Tibial nerve (tissue), 4 donors: Measurements from ENCODE around the gene CDR2L. TPM values are rescaled to one million over a fixed set of nuclear protein-coding genes. Genes with fewer than 3 reads are reported as not detected.

Experiments used
- DNase-seq, 2 donors: peaks; one replicate each; pipeline ENCODE4 v3.0.0-alpha.2; 2019; ENCODE audit warnings: low spot score in 2 of 2
- H3K27ac ChIP-seq, 4 donors: fragments of 200-600 bp; sonication (generic) in 3 of 4; one replicate each; pipeline ENCODE4 v1.5.1; 2017 to 2019; ENCODE audit warnings: mild to moderate bottlenecking in 1 of 4
- H3K27me3 ChIP-seq, 2 donors: fragments of 200-600 bp; sonication (generic) in 1 of 2; one replicate each; pipeline versions ENCODE4 v1.5.1 to v1.6.0; 2017 to 2019
- H3K36me3 ChIP-seq, 3 donors: fragments of 200-600 bp; sonication (generic); one replicate each; pipeline ENCODE4 v1.5.1; 2018 to 2019
- H3K4me1 ChIP-seq, 4 donors: fragments of 200-600 bp; sonication (generic) in 3 of 4; one replicate each; pipeline ENCODE4 v1.5.1; 2017 to 2019
- H3K4me3 ChIP-seq, 4 donors: fragments of 200-600 bp; sonication (generic) in 3 of 4; one replicate each; pipeline ENCODE4 v1.5.1; 2017 to 2019; ENCODE audit warnings: mild to moderate bottlenecking in 1 of 4, moderate library complexity in 1 of 4
- H3K9me3 ChIP-seq, 4 donors: fragments of 200-600 bp; sonication (generic) in 3 of 4; one replicate each; pipeline ENCODE4 v1.5.1; 2017 to 2019
- EP300 ChIP-seq, 2 donors: sonication (generic); formaldehyde crosslinking; IDR thresholded peaks; one replicate each; pipeline ENCODE4 v1.6.1; 2017; ENCODE audit warnings: antibody characterized with exemption in 2 of 2, mild to moderate bottlenecking in 1 of 2
- POLR2A ChIP-seq, 2 donors: fragments of 450-650 bp; IDR thresholded peaks; one replicate each; pipeline ENCODE4 v1.6.1; 2017; ENCODE audit warnings: antibody characterized with exemption in 2 of 2, mild to moderate bottlenecking in 2 of 2, moderate library complexity in 2 of 2
- WGBS, 2 donors: methylation state at CpG; one replicate each; pipeline ENCODE4 v1.1.5; 2018; 5-methylcytosine and 5-hydroxymethylcytosine counted together
- total RNA-seq, 4 donors: library from RNA; depleted of rRNA; stranded (reverse); fragments of >200 nt; gene quantifications; one replicate each; pipeline ENCODE4 v1.1.0, GENCODE V29; 2016
- TF ChIP-seq, protein P1 (sequence below), 5 experiments: fragments of 200-600 bp in 3 of 5; fragments of 450-650 bp in 2 of 5; sonication (generic) in 3 of 5; IDR thresholded peaks; one replicate each; pipeline ENCODE4 v1.5.1; 2016 to 2019; ENCODE audit warnings: antibody characterized with exemption in 5 of 5, mild to moderate bottlenecking in 3 of 5, moderate library complexity in 2 of 5

The CDR2L gene
- total RNA-seq: 10 to 100 TPM; 10.7 to 19.2 (median 13.9) TPM

- no peaks in the 10 kb centered on the region for H3K27me3 ChIP-seq
- TF ChIP-seq, protein P1, sequence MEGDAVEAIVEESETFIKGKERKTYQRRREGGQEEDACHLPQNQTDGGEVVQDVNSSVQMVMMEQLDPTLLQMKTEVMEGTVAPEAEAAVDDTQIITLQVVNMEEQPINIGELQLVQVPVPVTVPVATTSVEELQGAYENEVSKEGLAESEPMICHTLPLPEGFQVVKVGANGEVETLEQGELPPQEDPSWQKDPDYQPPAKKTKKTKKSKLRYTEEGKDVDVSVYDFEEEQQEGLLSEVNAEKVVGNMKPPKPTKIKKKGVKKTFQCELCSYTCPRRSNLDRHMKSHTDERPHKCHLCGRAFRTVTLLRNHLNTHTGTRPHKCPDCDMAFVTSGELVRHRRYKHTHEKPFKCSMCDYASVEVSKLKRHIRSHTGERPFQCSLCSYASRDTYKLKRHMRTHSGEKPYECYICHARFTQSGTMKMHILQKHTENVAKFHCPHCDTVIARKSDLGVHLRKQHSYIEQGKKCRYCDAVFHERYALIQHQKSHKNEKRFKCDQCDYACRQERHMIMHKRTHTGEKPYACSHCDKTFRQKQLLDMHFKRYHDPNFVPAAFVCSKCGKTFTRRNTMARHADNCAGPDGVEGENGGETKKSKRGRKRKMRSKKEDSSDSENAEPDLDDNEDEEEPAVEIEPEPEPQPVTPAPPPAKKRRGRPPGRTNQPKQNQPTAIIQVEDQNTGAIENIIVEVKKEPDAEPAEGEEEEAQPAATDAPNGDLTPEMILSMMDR (IDR thresholded peaks at IDR 0.05): peak in 1 of 5 experiments; percentile 17
- TF ChIP-seq POLR2A (IDR thresholded peaks at IDR 0.05): peak; percentile 93 to 96
- peak in 1 of 2 donors; percentile 79 for TF ChIP-seq EP300 (IDR thresholded peaks at IDR 0.05)
- no peaks in the 10 kb centered on the region for H3K36me3 ChIP-seq
- H3K9me3 ChIP-seq: no peaks in the 10 kb centered on the region
- peak; percentile 97 to 98 for DNase-seq
- H3K27ac ChIP-seq: peak within 1 kb of the TSS; percentile 80 to 96 (median 89)
- peak within 1 kb of the TSS; percentile 63 to 99 (median 72) for H3K4me3 ChIP-seq
- H3K4me1 ChIP-seq: peaks cover 0 to 36% (median 13%) of the 10 kb centered on the region in 4 donors
- 0% methylated on average over 20 to 31 of the region's 51 CpGs for WGBS, 2 donors
These were observed at the start of gene CDR2L for GRCh38 chr17:74987418-74987908. Gene CDR2L, plus strand, starts transcription at chr17:74987632. Its CDS starts 412 bp downstream, at chr17:74988044.

GRCh38 chr17:74938194-74938950 lies 49.1 kb upstream of the CDR2L start:
- no peak overlapping the region for H3K4me3 ChIP-seq
- no peak overlapping the region for H3K27ac ChIP-seq
- H3K4me1 ChIP-seq: peaks cover 0 to 12% (median 3%) of the 10 kb centered on the region in 4 donors
- 62 to 63% methylated on average over 8 of the region's 8 CpGs for WGBS, 2 donors
- H3K9me3 ChIP-seq: no peaks in the 10 kb centered on the region
- DNase-seq: no peak
- H3K27me3 ChIP-seq: peaks cover 0 to 93% of the 10 kb centered on the region in 2 donors
- no peaks in the 10 kb centered on the region for H3K36me3 ChIP-seq
- TF ChIP-seq, protein P1 (IDR thresholded peaks at IDR 0.05): no peak
- TF ChIP-seq EP300 (IDR thresholded peaks at IDR 0.05) (no peak), POLR2A (IDR thresholded peaks at IDR 0.05) (no peak)

- peaks cover 0 to 92% of the 10 kb centered on the region in 2 donors for H3K27me3 ChIP-seq
- no peak overlapping the region for H3K27ac ChIP-seq
- no peaks in the 10 kb centered on the region for H3K9me3 ChIP-seq
- no peak for TF ChIP-seq EP300 (IDR thresholded peaks at IDR 0.05)
- TF ChIP-seq POLR2A (IDR thresholded peaks at IDR 0.05): no peak
- TF ChIP-seq, protein P1 (IDR thresholded peaks at IDR 0.05): no peak
- H3K4me1 ChIP-seq: peaks cover 0 to 12% (median 3%) of the 10 kb centered on the region in 4 donors
- no peaks in the 10 kb centered on the region for H3K36me3 ChIP-seq
- 48 to 52% methylated on average over 8 of the region's 8 CpGs for WGBS, 2 donors
- H3K4me3 ChIP-seq: no peak overlapping the region
- DNase-seq: no peak
These were observed 47.9 kb upstream of the CDR2L start for GRCh38 chr17:74939534-74939933.

- Histone ChIP-seq H3K36me3 (no peaks in the 10 kb centered on the region), H3K27me3 (peaks cover 0 to 79% of the 10 kb centered on the region in 2 donors), H3K27ac (no peak overlapping the region), H3K4me1 (peaks cover 0 to 2% (median under 1%) of the 10 kb centered on the region in 4 donors), H3K9me3 (no peaks in the 10 kb centered on the region), H3K4me3 (no peak overlapping the region)
- 75 to 78% methylated on average over 15 to 18 of the region's 21 CpGs for WGBS, 2 donors
- TF ChIP-seq POLR2A (IDR thresholded peaks at IDR 0.05) (no peak), EP300 (IDR thresholded peaks at IDR 0.05) (no peak)
- TF ChIP-seq, protein P1 (IDR thresholded peaks at IDR 0.05): no peak
- no peak for DNase-seq
These were observed 46.2 kb upstream of the CDR2L start for GRCh38 chr17:74941128-74941725.
